Measurements from ENCODE around the gene LRR1. TPM values are rescaled to one million over a fixed set of nuclear protein-coding genes. Genes with fewer than 3 reads are reported as not detected.
A peak's percentile ranks its signal among the peaks of the same experiment; 100 is the strongest.

The LRR1 gene
- total RNA-seq, 2 donors from 2014 or later: 44.1 to 53.1 TPM

DNA sequence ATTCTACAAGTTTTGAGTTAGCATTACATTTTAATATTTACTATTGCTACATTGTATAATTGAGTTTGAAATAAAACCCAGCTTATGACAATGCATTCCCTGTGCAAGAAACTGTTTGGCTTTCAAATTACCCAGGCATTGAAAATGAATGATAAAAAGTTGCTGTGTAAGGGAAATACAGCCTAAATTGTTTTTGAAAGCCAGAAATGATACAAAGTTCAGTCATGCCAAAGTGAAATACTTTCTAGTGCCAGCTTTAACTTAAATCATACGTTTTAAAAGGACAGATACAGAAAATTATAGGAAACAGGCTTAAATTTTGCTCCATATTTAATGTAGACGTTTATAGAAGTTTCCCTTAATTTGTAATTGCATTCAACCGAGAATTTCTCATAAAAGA, 24.6 kb downstream of the LRR1 start:
- Mint-ChIP-seq H3K27me3 (ENCODE audit: low read depth) (no peaks in the 10 kb centered on the region), H3K4me1 (ENCODE audit: low read depth) (peaks cover 56% of the 10 kb centered on the region), H3K27ac (peak overlapping the region; percentile 95), H3K36me3 (ENCODE audit: insufficient read depth in 2 of 2) (peaks cover 11 to 33% of the 10 kb centered on the region in 2 donors), H3K9me3 (no peaks in the 10 kb centered on the region), H3K4me3 (peak overlapping the region; percentile 96 to 98)
- ATAC-seq (replicated peaks in 1 of 2) (no peak), DNase-seq (no peak)

DNA sequence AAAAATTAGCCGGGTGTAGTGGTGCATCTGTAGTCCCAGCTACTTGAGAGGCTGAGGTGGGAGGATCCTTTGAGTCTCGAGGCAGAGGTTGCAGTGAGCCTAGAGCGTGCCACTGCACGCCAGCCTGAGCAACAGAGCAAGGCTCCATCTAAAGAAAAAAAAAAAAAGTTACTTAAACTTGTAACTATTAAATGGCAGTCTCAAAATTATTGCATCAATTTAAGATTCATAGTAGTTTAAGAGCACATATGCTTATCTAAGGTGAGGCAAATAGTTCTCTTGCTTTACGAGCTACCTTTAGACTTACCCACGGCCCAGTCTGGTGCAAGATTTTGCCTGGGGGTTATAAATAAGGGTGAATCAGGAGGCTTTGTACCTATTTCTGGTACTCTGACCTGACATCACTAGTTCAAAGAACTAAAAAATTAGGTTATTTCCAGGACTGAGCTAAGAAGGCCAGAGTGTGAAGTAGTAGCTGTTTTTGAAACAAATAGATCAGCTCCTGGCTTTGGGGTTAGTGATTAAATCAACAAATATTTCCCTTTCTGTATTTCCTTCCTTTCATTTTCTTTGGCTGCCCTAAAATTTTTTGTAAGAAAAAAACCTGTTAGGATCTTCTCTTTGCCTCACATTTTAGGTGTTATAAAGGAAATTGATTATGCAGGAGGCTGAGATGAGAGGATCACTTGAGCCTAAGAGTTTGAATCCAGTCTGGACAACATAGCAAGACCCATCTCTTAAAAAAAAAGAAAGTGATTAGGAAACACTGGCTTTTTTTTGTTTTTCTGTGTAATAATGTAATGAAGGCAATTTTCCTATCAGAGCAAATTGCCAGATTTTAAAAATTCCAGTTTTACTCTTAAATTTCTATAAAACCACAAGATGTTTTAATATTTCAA, 25.4 kb downstream of the LRR1 start:
- peak in 1 of 2 donors; percentile 6 for ATAC-seq (replicated peaks in 1 of 2)
- Mint-ChIP-seq H3K27me3 (ENCODE audit: low read depth) (no peaks in the 10 kb centered on the region), H3K4me3 (peak overlapping the region; percentile 96 to 98), H3K4me1 (ENCODE audit: low read depth) (peaks cover 54% of the 10 kb centered on the region), H3K36me3 (ENCODE audit: insufficient read depth in 2 of 2) (peaks cover 8 to 25% of the 10 kb centered on the region in 2 donors), H3K27ac (peak overlapping the region; percentile 95), H3K9me3 (no peaks in the 10 kb centered on the region)
- peak in 1 of 2 donors; percentile 16 for DNase-seq

DNA sequence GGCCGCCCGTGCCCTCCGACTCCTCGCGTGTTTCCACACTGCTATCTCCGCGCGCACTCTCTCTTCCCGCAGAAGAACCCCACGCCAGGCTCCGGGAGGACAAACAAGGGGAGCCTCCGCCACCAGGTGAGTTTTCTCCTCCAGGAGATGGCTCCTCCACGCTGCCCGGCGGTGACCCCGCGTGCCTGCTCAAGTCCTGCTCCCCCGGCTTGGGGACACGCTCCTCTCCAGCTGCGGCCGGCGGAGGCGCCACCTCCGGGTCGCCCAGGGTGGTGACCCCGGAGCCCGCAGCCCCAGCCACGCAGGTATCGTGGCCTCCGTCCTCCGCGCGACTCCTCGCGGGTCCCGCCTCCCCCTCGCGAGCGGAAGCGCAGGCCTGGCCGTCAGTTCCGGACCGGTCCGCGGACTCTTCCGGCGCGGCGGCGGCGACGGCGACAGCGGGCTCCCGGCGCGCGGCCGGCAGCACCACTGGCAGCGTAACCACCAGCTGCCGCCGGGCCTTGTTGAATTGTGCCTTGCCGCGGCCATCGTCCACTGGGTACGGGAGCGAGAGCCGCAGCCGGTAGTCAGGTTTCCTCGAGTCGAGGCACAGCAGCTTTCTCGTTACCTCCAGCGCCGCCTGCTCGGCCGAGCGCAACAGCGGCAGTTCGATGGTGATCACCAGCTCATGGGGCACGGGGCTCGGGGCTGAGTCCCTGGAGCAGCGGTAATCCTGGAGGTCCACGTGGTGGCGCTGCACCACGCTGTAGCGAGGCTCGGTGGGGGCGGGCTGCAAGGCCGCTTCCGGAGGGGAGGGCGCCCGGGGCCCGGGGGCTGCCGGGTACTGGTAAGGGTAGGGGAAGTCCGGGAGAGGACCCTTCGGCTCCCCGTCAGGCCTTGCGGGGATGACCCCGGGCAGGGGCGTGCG, 35.2 kb downstream of the LRR1 start:
- Mint-ChIP-seq H3K36me3 (ENCODE audit: insufficient read depth in 2 of 2) (peaks cover 13 to 25% of the 10 kb centered on the region in 2 donors), H3K9me3 (no peaks in the 10 kb centered on the region), H3K27me3 (ENCODE audit: low read depth) (no peaks in the 10 kb centered on the region), H3K27ac (peak overlapping the region; percentile 93), H3K4me1 (ENCODE audit: low read depth) (peaks cover 65% of the 10 kb centered on the region), H3K4me3 (peak overlapping the region; percentile 98 to 99)
- ATAC-seq (replicated peaks in 1 of 2) (peak; percentile 86 to 88), DNase-seq (peak; percentile 96)

DNA sequence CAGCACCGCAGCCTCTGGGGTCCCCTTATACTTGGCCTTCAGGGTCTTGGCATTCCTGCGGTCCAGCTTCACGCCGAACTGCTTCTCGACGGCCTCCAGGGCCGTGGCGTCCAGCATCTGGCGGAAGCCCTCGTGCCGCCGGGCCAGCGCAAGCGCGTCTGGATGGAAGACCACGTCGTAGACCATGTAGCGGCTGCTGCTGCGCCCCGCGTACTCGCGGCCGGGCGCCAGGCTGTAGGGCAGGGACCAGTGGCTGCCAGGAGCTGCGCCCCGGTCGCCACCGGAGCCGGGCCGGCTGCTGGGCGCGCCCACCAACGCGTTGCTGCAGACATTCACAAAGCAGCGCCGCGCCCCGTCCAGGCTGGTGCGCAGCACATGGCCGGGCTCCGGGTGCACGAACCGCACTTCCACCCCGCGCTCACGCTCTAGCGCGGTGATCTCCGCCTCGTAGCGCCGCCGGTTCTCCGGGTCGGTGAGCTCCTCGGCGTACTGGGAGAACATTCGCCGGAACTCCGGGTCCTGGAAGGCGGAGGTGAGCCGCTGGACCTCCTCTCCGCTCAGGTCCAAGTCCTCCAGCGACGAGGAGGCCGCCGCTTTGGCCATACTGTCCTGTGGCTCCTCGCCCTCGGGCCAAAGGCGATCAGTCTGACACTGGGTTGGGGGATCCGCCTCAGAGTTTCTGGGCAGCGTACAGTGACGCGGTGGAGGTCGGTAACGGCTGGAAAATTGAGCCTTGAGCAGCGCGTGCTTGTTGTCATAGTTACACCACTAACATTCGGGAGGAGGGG, 36.0 kb downstream of the LRR1 start, which contains the start of gene DNAAF2:
DNAAF2 (minus strand) TSS at position 698 of the 788 bp plus-strand sequence; CDS start at position 603, 95 bp downstream.
- Mint-ChIP-seq H3K4me3 (peak within 1 kb of the TSS; percentile 98 to 99), H3K27me3 (ENCODE audit: low read depth) (no peaks in the 10 kb centered on the region), H3K27ac (peak within 1 kb of the TSS; percentile 78), H3K36me3 (ENCODE audit: insufficient read depth in 2 of 2) (peaks cover 13 to 30% of the 10 kb centered on the region in 2 donors), H3K4me1 (ENCODE audit: low read depth) (peaks cover 58% of the 10 kb centered on the region), H3K9me3 (no peaks in the 10 kb centered on the region)
- ATAC-seq (replicated peaks in 1 of 2): peak; percentile 52 to 55
- peak; percentile 70 to 75 for DNase-seq

DNA sequence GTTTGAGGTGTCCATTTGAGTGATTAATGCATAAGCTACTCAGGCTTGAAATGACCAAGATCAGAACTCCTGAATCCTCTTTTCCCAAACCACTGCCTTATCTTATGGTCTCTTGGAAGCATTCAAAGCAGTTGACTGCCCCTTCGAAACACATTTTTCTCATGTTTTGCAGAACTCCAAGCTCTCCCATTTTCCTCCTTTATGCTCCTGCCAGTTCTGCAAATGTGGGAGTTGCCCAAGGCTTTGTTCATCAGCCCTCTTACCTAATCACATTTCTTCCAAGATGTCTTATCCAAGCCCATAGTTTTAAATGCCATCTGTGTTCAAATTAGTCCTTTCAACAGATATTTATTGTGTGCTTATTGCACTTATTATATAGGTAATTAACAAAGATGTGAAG, 38.1 kb downstream of the LRR1 start:
- peaks cover 51% of the 10 kb centered on the region for H3K4me1 Mint-ChIP-seq (ENCODE audit: low read depth)
- peak overlapping the region; percentile 98 to 99 for H3K4me3 Mint-ChIP-seq
- no peak for ATAC-seq (replicated peaks in 1 of 2)
- no peaks in the 10 kb centered on the region for H3K27me3 Mint-ChIP-seq (ENCODE audit: low read depth)
- peak overlapping the region; percentile 84 for H3K27ac Mint-ChIP-seq
- no peaks in the 10 kb centered on the region for H3K9me3 Mint-ChIP-seq
- H3K36me3 Mint-ChIP-seq (ENCODE audit: insufficient read depth in 2 of 2): peaks cover 11 to 27% of the 10 kb centered on the region in 2 donors
- DNase-seq: no peak

DNA sequence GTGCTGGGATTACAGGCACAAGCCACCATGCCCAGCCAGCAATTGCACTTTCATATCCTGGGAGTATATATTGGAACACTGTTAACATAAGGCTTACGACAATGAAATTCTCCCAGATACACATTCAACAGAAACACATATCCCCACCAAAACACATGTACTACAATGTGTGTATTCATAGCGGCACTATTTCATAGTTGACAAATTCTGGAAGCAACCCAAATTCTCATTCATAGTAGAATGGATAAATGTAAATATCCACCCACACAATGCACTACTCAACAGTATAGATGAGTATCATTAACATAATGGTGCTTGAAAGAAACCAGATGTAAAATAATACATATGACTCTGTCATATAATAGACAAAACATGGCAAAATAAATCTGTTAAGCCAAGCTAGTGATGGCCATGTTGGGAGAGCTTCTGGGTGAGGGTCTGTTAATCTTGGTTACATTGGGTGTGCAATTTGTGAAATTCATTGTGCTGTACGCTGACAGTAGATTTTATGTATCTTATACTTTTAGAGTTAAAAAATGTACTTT, 38.9 kb downstream of the LRR1 start:
- ATAC-seq (replicated peaks in 1 of 2) (no peak), DNase-seq (no peak)
- no peaks in the 10 kb centered on the region for H3K27me3 Mint-ChIP-seq (ENCODE audit: low read depth)
- peak overlapping the region in 1 of 2 donors; percentile 98 for H3K4me3 Mint-ChIP-seq
- peaks cover 52% of the 10 kb centered on the region for H3K4me1 Mint-ChIP-seq (ENCODE audit: low read depth)
- peaks cover 11 to 27% of the 10 kb centered on the region in 2 donors for H3K36me3 Mint-ChIP-seq (ENCODE audit: insufficient read depth in 2 of 2)
- H3K9me3 Mint-ChIP-seq: no peaks in the 10 kb centered on the region
- H3K27ac Mint-ChIP-seq: peak overlapping the region; percentile 84

DNA sequence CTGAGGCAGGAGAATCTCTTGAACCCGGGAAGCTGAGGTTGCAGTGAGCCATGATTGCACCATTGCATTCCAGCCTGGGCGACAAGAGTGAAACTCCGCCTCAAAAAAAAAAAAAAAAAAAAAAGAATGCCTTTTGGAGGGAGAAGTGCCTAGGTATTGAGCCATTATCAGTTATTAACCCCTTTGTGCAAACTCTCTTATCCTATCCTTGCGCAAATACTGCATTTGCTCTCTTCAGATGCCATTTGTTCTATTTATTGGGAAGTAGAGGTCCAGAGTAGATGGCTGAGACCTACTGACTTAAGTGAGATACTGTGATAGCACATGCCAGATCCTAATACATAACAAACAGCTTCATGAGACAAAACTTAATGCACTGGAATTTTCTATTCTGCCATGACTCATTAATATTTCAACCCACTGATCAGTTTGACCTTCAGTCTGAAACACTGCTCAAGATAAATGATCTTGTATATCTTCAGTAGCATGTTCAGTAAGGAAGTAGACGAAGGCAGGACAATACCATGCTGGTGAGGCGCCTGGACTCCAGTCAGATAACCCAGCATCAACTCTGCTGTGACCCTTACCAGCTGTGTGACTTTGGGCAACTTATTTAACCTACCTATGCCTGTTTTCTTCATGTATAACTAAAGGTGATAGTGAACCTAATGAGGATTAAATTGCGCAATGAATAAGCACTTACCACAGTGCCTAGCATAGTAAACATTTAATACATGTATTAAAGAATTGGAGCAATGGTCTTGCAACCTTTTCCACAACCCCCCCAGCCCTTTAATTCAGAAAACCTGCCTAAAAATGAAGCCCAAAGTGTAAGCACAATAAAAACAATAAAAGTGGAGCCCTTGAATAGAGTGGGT, 42.0 kb downstream of the LRR1 start:
- no peaks in the 10 kb centered on the region for H3K27me3 Mint-ChIP-seq (ENCODE audit: low read depth)
- H3K36me3 Mint-ChIP-seq (ENCODE audit: insufficient read depth in 2 of 2): peaks cover 11 to 24% of the 10 kb centered on the region in 2 donors
- H3K4me3 Mint-ChIP-seq: no peak overlapping the region
- DNase-seq (no peak), ATAC-seq (replicated peaks in 1 of 2) (no peak)
- H3K4me1 Mint-ChIP-seq (ENCODE audit: low read depth): peaks cover 43% of the 10 kb centered on the region
- H3K27ac Mint-ChIP-seq: peak overlapping the region; percentile 11
- H3K9me3 Mint-ChIP-seq: no peaks in the 10 kb centered on the region

DNA sequence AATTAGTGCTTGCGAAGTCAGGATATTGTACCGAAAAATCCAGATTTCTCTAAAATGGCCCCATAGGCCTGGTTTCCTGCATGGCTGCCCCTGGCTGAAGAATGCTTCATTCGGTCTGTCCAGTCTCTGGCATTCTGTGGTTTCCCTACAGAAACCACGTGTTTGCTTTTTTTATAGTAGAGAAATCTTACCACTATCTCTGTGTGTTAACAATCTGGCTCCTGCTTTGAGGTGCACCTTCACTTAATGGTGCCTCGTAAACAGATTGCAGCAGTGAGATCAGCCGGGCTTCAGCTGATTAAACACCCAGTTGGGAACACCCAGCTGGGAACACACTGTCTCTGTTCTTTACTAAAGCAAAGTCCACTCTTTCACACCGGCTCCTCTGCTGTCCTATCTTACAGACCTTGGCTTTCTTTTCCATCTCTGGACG, 43.0 kb downstream of the LRR1 start:
- DNase-seq: no peak
- H3K4me1 Mint-ChIP-seq (ENCODE audit: low read depth): peaks cover 34% of the 10 kb centered on the region
- no peaks in the 10 kb centered on the region for H3K9me3 Mint-ChIP-seq
- H3K27ac Mint-ChIP-seq: peak overlapping the region; percentile 14
- ATAC-seq (replicated peaks in 1 of 2): no peak
- H3K4me3 Mint-ChIP-seq: no peak overlapping the region
- H3K36me3 Mint-ChIP-seq (ENCODE audit: insufficient read depth in 2 of 2): peaks cover 8 to 24% of the 10 kb centered on the region in 2 donors
- H3K27me3 Mint-ChIP-seq (ENCODE audit: low read depth): no peaks in the 10 kb centered on the region

DNA sequence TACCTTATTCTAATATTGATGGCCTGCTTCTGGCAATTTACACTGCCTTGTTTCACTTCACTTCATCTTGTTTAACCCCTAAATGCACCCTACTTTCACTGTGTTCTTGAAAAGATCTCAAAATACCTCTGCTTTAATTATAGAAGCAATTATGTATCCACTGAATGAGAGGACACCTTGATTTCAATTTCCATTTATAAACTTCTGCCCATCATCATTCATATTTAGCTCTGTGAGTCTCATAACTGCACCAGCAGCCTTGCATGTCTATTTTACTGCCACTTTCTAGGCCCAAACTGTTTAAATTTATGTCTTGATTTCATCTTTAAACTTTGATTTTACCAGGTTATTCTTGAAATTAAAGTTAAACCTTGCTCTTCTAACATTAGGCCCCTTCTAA, 43.4 kb downstream of the LRR1 start:
- H3K27me3 Mint-ChIP-seq (ENCODE audit: low read depth): no peaks in the 10 kb centered on the region
- DNase-seq (no peak), ATAC-seq (replicated peaks in 1 of 2) (no peak)
- H3K4me3 Mint-ChIP-seq: no peak overlapping the region
- peak overlapping the region; percentile 14 for H3K27ac Mint-ChIP-seq
- H3K9me3 Mint-ChIP-seq: no peaks in the 10 kb centered on the region
- H3K4me1 Mint-ChIP-seq (ENCODE audit: low read depth): peaks cover 30% of the 10 kb centered on the region
- peaks cover 5 to 23% of the 10 kb centered on the region in 2 donors for H3K36me3 Mint-ChIP-seq (ENCODE audit: insufficient read depth in 2 of 2)

DNA sequence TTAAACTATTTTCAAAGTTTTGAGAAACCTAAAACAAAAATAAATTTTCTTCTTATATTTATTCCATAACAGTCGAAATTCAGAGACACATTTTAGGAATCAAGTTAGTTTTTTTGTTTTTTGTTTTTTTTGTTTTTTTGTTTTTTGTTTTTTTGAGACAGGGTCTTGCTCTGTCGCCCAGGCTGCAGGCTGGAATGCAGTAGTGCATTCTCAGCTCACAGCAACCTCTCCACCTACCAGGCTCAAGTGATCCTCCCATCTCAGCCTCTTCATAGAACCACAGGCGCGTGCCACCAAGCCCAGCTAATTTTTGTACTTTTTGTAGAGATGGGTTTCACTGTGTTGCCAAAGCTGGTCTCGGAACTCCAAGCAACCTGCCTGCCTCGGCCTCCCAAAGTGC, 54.8 kb downstream of the LRR1 start:
- Mint-ChIP-seq H3K4me1 (ENCODE audit: low read depth) (no peaks in the 10 kb centered on the region), H3K27ac (no peak overlapping the region), H3K9me3 (no peaks in the 10 kb centered on the region), H3K36me3 (ENCODE audit: insufficient read depth in 2 of 2) (peaks cover 2 to 4% of the 10 kb centered on the region in 2 donors), H3K4me3 (no peak overlapping the region), H3K27me3 (ENCODE audit: low read depth) (no peaks in the 10 kb centered on the region)
- ATAC-seq (replicated peaks in 1 of 2) (no peak), DNase-seq (no peak)

DNA sequence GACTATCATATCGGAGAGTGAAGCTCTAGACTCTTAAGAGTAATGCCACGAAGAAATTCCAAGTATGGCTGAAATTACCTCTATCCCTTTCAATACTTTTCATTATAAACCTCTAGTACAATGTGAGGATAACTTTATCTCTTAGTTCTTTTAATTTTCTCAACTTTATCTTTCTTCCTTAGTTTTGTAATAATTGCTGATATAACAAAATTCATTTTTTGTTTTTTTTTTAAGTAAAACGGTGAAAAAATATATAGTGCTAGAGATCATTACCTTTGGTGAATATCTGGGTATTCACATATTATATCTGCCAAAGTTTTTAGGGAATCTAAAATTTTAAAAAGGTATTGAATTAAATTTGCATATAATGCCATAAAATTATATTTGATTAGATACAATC, 55.8 kb downstream of the LRR1 start:
- Mint-ChIP-seq H3K27ac (no peak overlapping the region), H3K27me3 (ENCODE audit: low read depth) (no peaks in the 10 kb centered on the region), H3K36me3 (ENCODE audit: insufficient read depth in 2 of 2) (peaks cover 2 to 4% of the 10 kb centered on the region in 2 donors), H3K4me3 (no peak overlapping the region), H3K9me3 (no peaks in the 10 kb centered on the region), H3K4me1 (ENCODE audit: low read depth) (no peaks in the 10 kb centered on the region)
- ATAC-seq (replicated peaks in 1 of 2) (no peak), DNase-seq (no peak)
